Thoracic aorta (tissue), 2 donors: Measurements from ENCODE around the gene PRR23E. TPM values are rescaled to one million over a fixed set of nuclear protein-coding genes. Genes with fewer than 3 reads are reported as not detected.

ENCODE experiments used
- ATAC-seq: fragments of 150-250 bp; one replicate; pipeline ENCODE4 v1.8.0; 2017; ENCODE audit warnings: low read depth; ENCODE audit not compliant: insufficient number of reproducible peaks, low FRiP score
- DNase-seq: peaks from one replicate; pipeline ENCODE4 v3.0.0-alpha.2; 2020; ENCODE audit warnings: low spot score
- H3K27ac ChIP-seq, 2 donors: fragments of 200-600 bp; sonication (generic); 1 replicate in 1 of 2; 2 replicates in 1 of 2; pipeline ENCODE4 v1.5.1; 2016; ENCODE audit warnings: mild to moderate bottlenecking in 2 of 2, moderate library complexity in 2 of 2
- H3K27me3 ChIP-seq: fragments of 200-600 bp; sonication (generic); replicated peaks from 2 replicates; pipeline ENCODE4 v1.6.0; 2016; ENCODE audit warnings: mild to moderate bottlenecking; ENCODE audit not compliant: insufficient read depth
- H3K36me3 ChIP-seq: fragments of 200-600 bp; sonication (generic); one replicate; pipeline ENCODE4 v1.5.1; 2016
- H3K4me1 ChIP-seq, 2 donors: fragments of 200-600 bp; sonication (generic); 1 replicate in 1 of 2; 2 replicates in 1 of 2; pipeline versions ENCODE4 v1.5.1 to v1.6.0; 2016; ENCODE audit warnings: low read depth in 2 of 2, mild to moderate bottlenecking in 1 of 2; ENCODE audit not compliant: control insufficient read depth in 1 of 2
- H3K4me3 ChIP-seq: fragments of 200-600 bp; sonication (generic); 2 replicates; pipeline ENCODE4 v1.5.1; 2016; ENCODE audit warnings: mild to moderate bottlenecking
- H3K9me3 ChIP-seq: fragments of 200-600 bp; sonication (generic); 2 replicates; pipeline ENCODE4 v1.5.1; 2016
- CTCF ChIP-seq: fragments of 200-600 bp; sonication (generic); IDR thresholded peaks from one replicate; pipeline ENCODE4 v1.5.1; 2019; ENCODE audit warnings: antibody characterized with exemption
- total RNA-seq, 2 donors: library from RNA; depleted of rRNA; stranded (reverse); fragments of >200 nt; gene quantifications; one replicate each; pipeline versions ENCODE4 v1.1.0 to v1.2.3, GENCODE V29; 2016

PRR23E gene
- total RNA-seq, 2 donors from 2014 or later, result not detected

GRCh38 chr3:127170814-127171213, 22.1 kb upstream of the PRR23E start:
- no peak overlapping the region for H3K27ac ChIP-seq
- ATAC-seq (no peak), DNase-seq (no peak)
- no peaks in the 10 kb centered on the region for H3K27me3 ChIP-seq
- H3K9me3 ChIP-seq, result no peaks in the 10 kb centered on the region
- H3K4me1 ChIP-seq, result peaks cover 2 to 21% of the 10 kb centered on the region in 2 donors
- no peak for TF ChIP-seq CTCF
- H3K36me3 ChIP-seq, result no peaks in the 10 kb centered on the region
- H3K4me3 ChIP-seq, result no peak overlapping the region

- H3K9me3 ChIP-seq, result no peaks in the 10 kb centered on the region
- no peaks in the 10 kb centered on the region for H3K27me3 ChIP-seq
- DNase-seq (no peak), ATAC-seq (no peak)
- no peak for TF ChIP-seq CTCF
- no peak overlapping the region for H3K4me3 ChIP-seq
- no peak overlapping the region for H3K27ac ChIP-seq
- H3K4me1 ChIP-seq, result peaks cover 2 to 21% of the 10 kb centered on the region in 2 donors
- H3K36me3 ChIP-seq, result no peaks in the 10 kb centered on the region
Measured at GRCh38 chr3:127171320-127171719, 21.6 kb upstream of the PRR23E start.

- Histone ChIP-seq H3K27me3 (no peaks in the 10 kb centered on the region), H3K36me3 (no peaks in the 10 kb centered on the region), H3K4me1 (peaks cover 2 to 21% of the 10 kb centered on the region in 2 donors), H3K27ac (no peak overlapping the region), H3K4me3 (no peak overlapping the region), H3K9me3 (no peaks in the 10 kb centered on the region)
- TF ChIP-seq CTCF, result no peak
- ATAC-seq, result no peak
- no peak for DNase-seq
Measured at GRCh38 chr3:127171721-127172120, 21.2 kb upstream of the PRR23E start.

GRCh38 chr3:127172211-127172610, 20.7 kb upstream of the PRR23E start:
- DNase-seq, result no peak
- Histone ChIP-seq H3K4me3 (no peak overlapping the region), H3K4me1 (peaks cover 2 to 21% of the 10 kb centered on the region in 2 donors), H3K27me3 (no peaks in the 10 kb centered on the region), H3K9me3 (no peaks in the 10 kb centered on the region), H3K27ac (no peak overlapping the region), H3K36me3 (no peaks in the 10 kb centered on the region)
- no peak for TF ChIP-seq CTCF
- ATAC-seq, result no peak

- H3K4me3 ChIP-seq, result no peak overlapping the region
- no peak for TF ChIP-seq CTCF
- no peaks in the 10 kb centered on the region for H3K9me3 ChIP-seq
- H3K4me1 ChIP-seq, result peaks cover 2 to 17% of the 10 kb centered on the region in 2 donors
- no peaks in the 10 kb centered on the region for H3K27me3 ChIP-seq
- ATAC-seq (no peak), DNase-seq (no peak)
- H3K27ac ChIP-seq, result no peak overlapping the region
- H3K36me3 ChIP-seq, result no peaks in the 10 kb centered on the region
Measured at GRCh38 chr3:127172781-127173515, 20.0 kb upstream of the PRR23E start.
